SU-DHL-6 (cell line): ENCODE measurements around the gene POLR2E.

Source experiments
- CTCF ChIP-seq: fragments of 200-600 bp; sonication (generic); IDR thresholded peaks from one replicate; pipeline ENCODE4 v1.5.1; 2017; ENCODE audit warnings: antibody characterized with exemption, mild to moderate bottlenecking, low read length, moderate library complexity; ENCODE audit not compliant: insufficient read depth, poor library complexity, severe bottlenecking
- EZH2phosphoT487 ChIP-seq: fragments of 200-600 bp; sonication (generic), shearing (Covaris generic); conservative IDR thresholded peaks from 2 replicates; pipeline ENCODE4 v1.6.1; 2018; ENCODE audit warnings: mild to moderate bottlenecking, antibody characterized with exemption, low read length, moderate library complexity, mixed read lengths

DNA sequence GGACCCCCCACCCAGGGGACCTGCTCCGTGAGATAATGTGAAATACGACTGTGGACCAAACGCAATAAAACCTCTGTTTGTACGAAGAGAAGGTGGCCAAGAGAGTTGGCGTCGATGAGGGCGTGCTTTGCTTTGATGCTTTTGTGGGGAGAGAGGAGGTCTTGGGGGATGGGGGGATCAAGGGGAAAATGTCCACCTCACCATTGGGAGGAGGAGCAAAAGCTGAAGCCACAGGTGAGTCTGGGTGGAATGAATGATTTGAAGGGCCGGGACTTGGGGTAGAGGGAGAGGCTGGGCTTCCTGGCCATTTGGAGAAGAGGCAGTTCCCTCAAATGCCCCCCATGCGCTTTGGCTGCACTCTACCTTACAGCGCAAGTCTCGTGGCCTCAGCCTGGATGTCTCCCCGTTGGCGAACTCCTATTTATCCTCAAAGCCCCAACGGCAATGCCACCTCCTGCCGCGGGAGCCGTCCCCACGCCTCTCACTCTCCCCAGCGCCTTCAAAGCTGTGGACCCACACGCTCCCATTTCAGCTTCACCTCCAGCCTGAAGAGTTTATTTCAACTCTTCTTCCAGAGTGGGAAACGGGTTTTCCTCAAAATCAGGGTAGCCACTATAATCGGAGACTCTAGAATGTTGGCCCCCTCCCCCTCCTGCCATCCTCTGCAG, 56.1 kb downstream of the POLR2E start:
- TF ChIP-seq CTCF (no peak), EZH2phosphoT487 (no peak)
